AML-193 (cell line): Measurements from ENCODE around the gene COLEC11.

Experiments
- DNase-seq, 2 experiments: peaks; one replicate each; lab custom pipeline; 2025; lab: John Stamatoyannopoulos, UW

The COLEC11 gene

DNA sequence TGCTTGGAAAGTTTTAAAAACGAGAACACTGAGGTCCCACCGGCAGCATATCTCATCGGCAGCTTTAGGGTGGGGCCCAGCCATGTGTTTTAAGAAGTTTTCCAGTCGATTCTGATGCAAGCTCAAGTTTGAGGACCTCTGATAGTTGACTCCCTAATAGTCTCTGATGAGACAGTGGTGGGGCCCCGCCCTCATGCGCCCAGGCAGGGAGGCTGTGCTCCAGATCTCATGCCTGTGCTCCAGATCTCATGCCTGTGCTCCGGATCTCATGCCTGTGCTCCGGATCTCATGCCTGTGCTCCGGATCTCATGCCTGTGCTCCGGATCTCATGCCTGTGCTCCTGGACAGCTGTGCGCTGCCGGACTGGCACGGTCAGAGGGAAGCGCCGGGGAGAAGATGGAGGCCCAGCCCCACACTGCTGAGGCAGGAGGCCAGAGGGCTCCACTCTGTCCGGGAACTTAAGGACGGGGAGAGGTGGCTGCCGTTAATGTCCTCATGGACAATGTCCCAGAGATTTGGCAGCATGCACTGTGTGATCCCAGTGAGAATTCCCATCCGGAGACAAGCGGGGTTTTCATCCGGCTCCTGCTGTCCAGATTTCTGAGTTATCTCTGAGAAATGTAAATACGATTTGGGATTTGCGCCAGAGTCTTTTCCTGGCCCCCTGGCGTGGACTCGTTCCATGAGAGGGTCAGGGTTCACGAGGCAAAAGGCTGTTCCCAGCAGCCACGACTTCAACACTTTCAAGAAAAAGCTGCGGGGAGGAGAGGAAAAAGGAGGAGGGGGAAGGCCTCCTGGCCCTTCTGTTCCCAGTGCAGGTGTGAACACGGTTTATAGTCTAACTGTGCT lies 9.4 kb upstream of the COLEC11 start:
- no peak for DNase-seq

DNA sequence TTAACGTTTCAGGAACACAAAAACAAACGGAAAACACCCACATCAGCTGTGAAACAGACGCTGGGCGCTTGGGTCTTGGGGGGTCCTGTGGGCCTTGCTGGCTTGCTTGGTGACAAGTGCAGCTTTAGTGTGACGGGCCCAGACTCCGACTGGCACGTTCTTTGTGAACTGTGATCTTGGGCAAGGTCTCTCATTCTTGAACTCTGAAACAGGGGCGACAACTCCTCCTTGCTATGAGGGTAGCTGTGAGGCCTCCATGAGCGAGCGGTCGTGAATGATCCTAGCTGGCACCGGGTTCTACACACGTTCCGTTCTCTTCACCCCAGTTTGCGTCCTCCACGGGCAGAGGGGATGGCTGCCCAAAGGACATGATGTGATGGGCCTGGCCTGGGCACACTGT lies 8.7 kb upstream of the COLEC11 start:
- DNase-seq: no peak

DNA sequence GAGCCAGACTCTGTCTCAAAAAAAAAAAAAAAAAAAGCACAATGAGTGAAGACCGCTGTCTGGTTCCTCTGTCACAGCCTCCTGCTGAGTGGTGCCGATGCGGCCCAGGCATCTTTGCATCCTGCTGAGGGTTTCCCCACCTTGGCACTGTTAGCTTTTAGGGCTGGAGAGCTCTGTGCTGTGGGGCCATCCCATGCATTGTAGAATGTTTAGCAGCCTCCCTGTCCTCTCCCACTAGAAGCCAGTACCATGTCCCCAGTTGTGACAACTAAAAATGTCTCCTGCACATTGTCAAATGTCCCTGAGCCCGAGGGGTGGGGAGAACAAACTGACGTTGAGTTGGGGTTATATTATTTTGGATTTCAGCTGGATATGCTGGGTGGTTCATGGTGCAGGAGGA lies 7.9 kb upstream of the COLEC11 start:
- DNase-seq: no peak

DNA sequence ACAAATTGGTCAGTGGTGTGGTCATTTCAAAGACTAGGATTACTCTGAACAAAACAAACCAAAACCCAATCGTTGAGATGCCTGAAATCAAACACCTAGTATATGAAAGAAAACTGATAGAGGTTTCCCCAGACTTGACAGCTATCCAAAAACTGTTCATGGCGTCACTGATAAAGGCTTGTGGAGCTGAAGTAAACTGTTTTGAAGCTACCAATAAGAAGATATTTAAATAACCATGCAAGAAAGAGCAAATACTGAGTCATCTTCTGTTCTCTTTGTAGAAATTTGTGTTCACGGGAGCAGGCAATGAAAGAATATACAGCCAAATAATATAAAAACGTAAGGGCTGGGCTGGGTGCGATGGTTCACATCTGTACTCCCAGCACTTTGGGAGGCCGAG lies 7.5 kb upstream of the COLEC11 start:
- DNase-seq: no peak

DNA sequence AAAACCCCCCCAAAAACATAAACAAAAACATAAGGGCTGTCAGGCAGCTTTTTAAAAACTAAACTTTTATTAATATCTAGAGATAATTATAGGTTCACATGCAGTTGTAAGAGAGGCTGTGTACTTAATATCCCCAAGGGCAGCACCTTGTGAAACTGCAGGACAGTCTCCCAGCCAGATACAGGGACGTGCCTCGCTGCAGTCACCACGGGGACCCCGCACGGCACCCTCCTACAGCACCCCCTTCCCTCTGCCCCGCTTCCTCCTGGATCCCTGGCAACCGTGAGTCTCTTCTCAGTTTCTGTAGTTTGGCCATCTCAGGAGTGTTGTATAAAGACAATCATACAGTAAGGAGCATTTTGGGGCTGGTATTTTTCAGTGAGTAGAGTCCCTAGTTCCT lies 6.8 kb upstream of the COLEC11 start:
- no peak for DNase-seq

DNA sequence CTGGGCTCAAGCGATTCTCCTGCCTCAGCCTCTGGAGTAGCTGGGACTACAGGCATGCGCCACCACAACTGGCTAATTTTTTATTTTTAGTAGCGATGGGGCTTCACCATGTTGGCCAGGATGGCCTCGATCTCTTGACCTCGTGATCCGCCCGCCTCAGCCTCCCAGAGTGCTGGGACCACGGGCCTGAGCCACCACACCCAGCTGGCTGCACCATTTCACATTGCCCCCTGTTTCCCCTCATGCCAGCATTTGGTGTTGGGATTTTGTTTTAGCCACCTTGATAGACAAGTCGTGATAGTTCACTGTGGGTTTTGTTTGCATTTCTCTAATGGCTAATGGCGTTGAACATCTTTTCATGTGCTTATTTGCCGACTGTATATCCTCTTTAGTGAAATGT lies 5.8 kb upstream of the COLEC11 start:
- no peak for DNase-seq

DNA sequence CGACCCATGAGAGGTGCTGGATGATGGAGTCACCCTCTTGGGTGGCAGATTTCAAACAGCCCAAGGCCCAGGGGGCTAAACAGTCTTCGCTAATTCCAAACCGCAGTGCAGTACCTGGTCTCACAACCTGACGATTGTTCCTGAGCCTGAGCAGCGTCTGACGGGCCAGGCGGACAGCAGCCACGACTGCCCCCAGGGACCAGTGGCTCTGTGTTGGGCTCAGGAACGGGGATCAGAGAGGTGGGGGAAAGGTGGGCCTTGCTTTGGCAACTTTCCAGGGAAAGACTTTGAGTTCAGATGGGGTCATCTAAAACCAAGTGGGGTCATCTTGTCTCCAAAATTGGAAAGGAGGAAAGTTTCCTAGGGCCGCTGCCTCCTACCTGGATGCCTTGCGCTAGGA lies 492 bp downstream of the COLEC11 start:
- no peak for DNase-seq

DNA sequence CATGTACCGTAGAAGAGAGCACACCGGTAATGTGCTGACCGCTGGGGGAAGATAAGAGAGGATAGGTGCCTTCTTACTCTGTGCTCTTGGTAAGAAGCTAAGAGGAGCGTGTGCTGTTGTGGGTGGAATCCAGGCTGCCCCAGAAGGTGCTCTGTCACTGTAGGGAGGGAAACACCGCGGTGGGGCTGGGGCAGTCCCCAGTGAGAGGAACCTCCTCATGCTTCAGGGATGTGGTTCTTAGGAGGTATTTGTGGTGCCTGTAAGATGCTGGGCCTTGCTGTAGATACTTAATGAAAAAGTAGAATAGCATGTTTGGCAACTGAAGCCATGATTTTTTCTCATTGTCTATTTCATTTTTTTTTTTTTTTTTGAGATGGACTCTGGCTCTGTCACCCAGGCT lies 1.1 kb downstream of the COLEC11 start:
- DNase-seq: no peak

DNA sequence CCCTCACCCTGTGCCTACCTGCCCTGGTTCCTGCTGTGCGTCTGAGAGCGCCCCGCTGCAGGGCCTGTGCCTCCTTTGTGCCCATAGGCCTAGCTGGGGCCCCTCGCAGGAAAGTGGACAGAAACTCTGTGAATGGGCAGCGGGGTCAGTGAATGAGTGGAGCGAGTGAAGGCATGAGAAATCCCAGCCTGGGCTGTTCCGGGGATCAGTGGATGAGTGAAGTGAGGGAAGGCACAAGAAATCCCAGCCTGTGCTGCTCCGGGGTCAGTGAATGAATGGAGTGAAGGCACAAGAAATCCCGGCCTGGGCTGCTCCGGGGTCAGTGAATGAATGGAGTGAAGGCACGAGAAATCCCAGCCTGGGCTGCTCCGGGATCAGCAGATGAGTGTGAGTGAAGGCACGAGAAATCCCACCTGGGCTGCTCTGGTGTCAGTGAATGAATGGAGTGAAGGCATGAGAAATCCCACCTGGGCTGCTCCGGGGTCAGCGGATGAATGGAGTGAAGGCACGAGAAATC lies 2.0 kb downstream of the COLEC11 start:
- no peak for DNase-seq

DNA sequence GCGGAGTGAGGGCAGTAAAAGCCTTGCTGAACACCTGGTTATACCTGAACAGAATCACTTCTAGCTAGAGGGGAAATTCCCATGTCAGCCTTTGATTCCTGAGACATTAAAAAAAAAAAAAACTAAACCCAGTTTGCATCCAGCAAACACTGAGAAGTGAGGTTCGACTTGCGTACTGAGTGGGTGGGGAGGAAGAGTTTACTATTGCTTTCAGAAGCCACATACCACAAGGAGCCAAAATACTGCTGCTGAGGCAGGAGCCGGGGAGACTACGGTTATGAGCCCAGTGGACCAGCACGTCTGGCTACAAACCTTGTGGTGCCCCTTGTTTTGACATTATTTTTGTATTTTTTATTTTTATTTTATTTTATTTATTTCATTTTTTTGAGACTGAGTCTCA lies 2.7 kb downstream of the COLEC11 start:
- DNase-seq: no peak

DNA sequence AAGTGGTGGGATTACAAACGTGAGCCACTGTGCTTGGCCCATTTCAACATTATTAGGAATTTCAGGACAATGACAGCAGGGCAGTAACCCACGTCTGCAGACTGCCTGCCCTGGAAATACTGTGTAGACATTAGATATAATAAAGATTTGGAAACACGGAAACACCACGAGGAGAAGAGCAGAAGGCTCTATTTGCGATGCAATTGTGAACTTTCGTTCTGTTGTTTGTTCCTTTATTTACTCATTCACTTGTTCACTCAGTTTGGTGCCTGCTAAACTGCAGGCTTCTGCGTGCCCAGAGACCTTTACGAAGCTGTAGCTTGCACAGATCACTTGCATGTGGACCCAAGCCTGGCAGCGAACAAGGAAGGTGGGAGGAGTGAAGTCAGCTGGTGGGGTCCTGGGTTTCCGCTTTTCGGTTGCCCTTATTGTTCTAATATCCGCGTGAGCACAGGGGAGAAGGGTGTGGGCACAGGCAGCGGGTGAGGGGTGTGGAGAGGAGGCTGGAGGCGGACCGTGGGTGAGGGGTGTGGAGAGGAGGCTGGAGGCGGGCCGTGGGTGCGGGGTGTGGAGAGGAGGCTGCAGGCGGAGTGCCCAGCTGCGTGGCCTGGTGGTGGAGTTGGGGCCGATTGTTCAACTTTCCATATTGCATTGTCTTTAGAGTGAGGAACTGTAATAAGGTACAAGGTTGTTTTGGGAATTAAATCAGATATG lies 3.4 kb downstream of the COLEC11 start:
- DNase-seq: no peak

DNA sequence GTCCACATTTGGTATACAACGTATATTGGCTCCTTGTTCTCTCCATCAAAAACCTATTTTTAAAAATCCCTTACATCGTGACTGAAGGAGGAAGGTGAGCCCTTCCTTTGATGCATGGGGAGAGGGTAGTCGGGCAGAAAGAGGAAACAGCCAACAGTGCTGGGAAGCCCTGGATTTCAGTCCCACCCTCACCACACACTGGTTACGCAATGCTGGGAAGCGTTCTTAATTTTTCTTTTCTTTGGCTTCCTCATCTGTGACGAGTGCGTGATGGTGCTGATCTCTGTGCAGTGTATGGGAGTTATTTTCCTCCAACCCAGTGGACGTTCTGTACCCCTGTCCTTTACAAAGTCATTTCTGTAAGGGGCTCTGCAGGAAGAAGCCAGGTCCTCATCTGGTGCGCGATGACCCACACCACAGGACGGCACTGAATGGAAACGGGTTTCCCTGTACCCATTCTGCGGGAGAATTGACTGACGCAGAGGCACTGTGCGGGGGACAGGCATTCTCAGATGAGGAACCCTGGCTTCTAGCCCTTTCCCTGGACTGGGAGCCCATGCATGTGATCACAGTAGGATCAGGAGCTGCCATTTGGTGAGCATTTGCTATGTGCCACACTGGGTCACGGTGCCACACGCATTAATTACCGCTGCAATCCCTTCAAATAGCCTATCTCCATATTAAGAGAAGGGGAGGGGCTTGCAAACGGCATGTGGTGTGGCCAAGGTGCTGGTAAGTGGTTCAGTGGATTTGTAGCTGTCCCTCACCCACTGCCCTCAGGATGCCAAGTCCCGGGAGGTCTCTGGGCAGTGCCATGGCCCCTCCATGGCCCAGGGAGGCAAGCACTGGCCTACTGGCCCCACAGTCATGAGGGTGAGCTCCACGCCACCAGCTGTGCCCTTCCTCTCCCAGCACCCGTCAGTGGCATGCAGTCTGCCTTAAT lies 4.3 kb downstream of the COLEC11 start:
- no peak for DNase-seq

DNA sequence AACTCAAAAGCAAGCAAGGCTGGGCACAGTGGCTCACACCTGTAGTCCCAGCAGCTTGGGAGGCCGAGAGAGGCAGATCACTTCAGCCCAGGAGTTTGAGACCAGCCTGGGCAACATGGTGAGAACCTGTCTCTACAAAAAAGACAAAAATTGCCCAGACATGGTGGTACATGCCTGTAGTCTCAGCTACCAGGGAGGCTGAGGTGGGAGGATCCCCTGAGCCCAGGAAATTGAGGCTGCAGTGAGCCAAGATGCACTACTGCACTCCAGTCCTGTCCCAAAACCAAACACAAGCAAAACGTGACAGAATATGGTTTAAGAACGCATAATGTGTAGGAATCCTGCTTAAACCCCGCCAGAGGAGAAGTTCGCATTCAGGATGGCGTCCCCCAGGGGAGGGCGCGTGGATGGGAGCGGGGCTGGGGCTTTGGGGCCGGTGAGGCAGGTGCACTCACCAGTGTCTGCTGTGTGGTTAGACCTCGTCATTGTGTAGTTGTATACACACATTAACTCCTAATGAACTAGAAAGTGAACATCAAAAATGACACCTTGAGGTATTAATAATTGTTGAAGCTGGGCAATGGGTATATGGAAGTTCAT lies 5.4 kb downstream of the COLEC11 start:
- no peak for DNase-seq

DNA sequence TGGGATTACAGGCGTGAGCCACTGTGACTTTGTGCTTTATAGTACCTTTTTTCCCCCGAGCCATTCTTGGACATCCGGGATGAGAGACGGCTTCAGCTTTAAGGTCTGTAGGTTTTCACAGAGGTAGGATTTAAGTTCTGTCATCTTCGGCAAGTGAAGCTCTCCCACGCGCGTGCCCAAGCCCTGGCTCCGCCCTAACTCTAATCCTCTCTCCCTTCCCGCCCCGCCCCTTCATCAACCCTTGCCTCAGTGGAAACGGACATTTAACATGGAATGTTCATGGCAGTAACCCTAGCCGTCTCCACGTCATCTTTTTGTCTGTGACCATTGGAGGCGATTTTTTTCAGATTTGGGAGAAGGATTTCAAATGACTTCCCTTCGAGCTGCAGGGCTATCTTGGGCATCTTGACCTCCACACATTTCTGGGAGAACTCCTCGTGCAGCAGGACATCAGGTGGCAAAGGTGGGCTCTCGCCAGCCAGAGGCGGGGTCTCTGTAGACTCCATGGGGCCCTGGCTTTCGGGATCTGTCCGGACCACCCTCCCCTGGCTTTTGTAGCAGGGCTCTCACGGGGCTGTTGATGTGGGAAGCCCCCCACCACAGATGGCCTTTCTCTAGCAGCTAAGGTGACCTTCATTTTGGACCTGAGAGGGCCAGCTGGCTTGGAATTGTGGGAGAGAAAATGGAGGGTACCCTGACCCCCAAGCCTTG lies 6.8 kb downstream of the COLEC11 start:
- no peak for DNase-seq

DNA sequence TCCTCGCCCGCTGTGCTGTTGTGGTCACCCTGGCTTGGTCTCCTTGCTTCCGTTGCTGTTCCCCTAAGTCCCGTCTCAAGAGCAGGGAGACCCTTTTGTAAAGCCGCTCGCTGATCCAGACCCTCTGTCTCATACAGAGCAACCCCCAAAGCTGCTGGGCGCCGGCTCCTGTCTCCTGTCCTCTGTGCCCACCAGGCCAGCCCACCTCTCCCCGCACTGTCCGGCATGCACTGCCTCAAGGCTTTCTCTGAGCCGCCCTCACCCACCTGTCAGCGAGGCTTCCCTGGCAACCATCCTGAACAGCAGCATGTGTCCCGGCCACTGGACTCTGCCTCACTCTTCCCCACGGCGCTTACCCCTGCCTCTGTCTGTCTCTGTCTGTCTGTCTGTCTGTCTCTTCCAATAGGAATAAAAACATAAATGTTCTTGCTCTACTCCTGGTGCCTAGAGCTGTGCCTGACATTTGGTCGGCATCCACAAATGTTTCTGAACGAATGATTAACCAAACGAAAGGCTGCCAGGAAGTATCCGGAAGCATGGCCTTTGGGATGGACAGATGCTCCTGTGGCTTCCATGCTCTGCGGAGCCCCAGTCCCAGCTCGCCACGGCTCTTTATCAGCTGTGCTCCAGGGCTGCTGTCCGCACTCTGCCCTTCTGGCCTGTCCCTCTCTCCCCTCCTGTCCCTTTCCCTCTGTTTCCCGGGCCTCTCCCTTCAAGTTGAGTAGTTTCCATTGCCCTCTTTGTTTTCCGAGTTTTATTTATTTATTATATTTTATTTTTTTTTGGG lies 7.8 kb downstream of the COLEC11 start:
- no peak for DNase-seq

DNA sequence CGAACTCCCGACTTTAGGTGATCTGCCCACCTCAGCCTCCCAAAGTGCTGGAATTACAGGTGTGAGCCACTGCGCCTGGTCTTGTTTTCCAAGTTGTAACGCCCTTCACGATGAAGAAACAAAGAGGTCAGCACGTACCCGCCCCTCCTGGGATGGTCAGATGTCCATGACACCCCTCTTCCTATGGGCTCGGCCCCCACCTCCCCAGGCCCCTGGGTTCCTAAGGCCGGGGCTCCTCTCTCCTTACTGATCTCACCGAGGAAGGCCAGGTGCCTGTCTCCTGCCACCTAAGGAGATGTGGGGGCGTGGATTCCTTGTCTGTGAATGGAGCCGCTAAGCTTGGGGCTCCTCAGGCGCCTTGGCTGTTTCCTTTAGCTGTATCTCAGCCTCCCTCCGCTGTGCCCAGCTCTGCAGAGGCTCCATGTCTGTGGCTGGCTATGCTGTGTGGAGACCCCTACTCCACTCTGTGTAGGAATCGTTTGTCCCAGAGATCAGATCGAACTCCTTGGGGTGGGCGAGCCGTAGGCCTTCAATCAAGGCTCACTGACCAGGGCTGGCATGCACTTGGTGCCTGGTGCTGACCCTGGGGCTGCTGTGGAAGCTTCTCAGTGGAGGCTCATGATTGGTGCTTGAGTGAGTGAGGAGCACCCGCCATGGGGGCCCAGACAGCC lies 8.8 kb downstream of the COLEC11 start:
- no peak for DNase-seq

DNA sequence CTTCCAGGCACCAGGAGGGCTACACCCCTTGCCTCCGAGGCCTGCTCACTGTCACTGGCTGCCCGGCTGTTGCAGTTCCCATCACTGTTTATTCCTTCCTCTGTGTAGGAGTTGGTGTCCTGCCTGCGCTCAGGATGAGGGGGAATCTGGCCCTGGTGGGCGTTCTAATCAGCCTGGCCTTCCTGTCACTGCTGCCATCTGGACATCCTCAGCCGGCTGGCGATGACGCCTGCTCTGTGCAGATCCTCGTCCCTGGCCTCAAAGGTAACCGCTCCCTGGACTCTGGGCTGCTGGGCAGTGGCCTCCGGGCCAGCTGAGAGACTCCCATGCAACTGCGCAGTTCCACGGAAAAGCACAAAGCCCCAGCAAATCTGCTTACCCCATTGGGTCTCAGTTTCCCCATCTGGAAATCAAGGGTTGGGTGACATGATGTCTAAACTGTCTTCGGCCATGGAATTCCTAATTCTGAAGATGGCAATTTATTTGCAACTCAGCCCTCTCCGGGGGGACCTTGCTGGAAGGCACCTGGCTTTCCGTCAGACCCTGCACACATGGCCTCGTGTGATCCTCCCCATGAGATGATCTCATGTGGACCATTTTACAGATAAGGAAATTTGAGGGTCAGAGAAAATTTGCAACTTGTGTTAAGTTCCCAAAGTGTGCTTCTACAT lies 9.4 kb downstream of the COLEC11 start:
- DNase-seq: no peak

DNA sequence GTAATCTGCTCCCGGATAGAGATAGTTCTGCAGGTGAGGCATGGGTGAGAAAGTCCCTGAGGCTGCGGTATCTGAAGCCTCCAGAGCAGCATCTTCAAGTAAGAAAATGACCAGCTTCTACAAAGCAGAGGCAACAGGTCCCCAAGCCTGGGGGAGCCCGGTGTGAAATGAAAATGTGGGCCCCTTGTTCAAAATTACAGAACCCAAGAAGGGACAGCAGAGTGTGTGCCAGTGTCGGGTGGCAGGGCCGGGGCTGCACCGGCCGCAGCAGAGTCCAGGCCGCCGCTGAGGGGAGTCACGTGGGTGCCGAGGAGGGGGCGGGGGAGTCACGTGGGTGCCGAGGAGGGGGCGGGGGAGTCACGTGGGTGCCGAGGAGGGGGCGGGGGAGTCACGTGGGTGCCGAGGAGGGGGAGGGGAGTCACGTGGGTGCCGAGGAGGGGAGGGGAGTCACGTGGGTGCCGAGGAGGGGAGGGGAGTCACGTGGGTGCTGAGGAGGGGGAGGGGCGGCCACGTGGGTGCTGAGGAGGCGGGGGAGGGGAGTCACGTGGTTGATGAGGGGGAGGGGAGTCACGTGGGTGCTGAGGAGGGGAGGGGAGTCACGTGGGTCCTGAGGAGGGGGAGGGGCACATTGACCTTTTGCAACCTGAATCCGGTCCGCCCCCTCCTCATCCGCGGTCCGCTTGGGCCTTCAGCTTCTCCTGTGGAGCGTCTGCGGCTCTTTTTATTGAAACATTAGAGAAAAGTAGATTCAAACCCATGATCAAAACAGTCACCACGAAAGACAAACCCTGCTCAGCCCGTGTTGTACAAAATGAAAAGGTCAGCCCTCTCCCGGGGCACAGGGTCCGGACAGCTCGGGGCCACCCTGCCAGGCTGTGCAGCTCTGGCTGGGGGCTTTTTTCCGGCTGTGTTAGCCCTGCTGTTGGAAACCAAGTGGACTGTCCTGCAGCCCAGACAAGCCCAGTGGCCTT lies 10.4 kb downstream of the COLEC11 start:
- no peak for DNase-seq
